Hypothalamus (tissue), 51 donors: ENCODE measurements around the gene CERS2.

Experiments used
- DNase-seq, 51 donors: peaks; one replicate each; lab custom pipeline; 2025; lab: John Stamatoyannopoulos, UW

Gene CERS2

DNA sequence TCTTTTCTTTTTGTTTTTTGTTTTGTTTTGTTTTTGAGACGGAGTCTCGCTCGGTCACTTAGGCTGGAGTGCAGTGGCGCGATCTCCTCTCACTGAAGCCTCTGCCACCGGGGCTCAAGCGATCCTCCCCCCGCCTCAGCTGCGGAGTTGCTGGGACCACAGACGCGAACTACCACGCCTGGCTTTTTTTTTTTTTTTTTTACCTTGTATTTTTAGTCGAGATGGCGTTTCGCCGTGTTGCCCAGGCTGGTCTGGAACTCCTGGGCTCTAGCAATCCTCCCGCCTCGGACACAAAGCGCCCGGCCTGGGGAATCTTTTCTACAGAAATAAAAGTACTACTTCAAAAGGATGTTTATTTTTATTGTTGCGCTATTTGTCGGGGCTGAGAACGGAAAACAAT lies 49.6 kb downstream of the CERS2 start:
- DNase-seq = peak in 1 of 51 donors; percentile 1

DNA sequence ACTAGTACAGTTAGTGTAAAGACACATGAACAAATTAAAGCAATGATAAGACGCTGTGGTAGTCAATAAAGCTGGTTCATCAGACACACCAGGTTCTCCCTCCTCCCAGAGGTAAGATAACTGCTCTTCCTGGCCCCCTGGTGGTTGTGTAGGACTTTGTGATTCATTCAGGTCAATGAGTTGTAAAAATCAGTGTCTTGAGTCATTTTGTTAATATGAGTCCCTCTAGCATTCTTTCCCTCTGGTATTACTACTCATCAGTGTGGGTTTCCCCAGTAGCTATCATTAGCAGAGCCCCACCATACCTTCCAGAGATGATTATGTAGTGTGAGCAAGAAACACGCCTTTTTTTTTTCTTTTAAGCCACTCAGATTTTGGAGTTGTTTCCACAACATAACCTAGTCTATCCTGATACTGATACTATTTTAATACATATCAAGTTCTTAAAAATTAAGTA lies 52.1 kb downstream of the CERS2 start:
- peak in 25 of 51 donors; percentile 0 to 64 (median 16) for DNase-seq

DNA sequence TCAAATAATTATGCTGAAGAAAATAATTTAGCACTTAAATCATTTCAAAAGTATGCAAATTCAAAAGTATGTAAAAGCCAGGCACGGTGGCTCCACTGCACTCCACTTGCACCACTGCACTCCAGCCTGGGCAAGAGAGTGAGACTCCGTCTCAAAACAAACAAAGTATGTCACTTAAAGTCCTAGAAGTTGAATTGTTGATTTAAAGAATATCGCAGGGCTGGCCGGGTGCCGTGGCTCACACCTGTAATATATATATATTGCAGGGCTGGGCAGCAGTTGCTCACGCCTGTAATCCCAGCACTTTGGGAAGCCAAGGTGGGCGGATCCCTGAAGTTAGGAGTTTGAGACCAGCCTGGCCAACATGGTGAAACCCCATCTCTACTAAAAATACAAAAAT lies 57.2 kb downstream of the CERS2 start:
- no peak for DNase-seq
